K562 (cell line): Measurements from ENCODE around the gene COL15A1. TPM values are rescaled to one million over a fixed set of nuclear protein-coding genes. Genes with fewer than 3 reads are reported as not detected.

Experiments
- EHMT2 ChIP-seq: fragments of 450-650 bp; IDR thresholded peaks from 2 replicates; pipeline ENCODE4 v1.6.1; 2018; ENCODE audit warnings: antibody characterized with exemption
- ERF ChIP-seq: fragments of 450-650 bp; formaldehyde crosslinking; IDR thresholded peaks from 2 replicates; pipeline ENCODE4 v1.4.0; 2020; ENCODE audit warnings: mild to moderate bottlenecking, mixed read lengths
- ETS2 ChIP-seq: IDR thresholded peaks from 2 replicates; pipeline ENCODE4 v1.6.1; 2016; ENCODE audit warnings: borderline replicate concordance, missing genetic modification characterization, mild to moderate bottlenecking, moderate library complexity, missing compliant biosample characterization; ENCODE audit not compliant: poor library complexity, severe bottlenecking
- GATAD2A ChIP-seq: fragments of 450-650 bp; IDR thresholded peaks from 2 replicates; pipeline ENCODE4 v1.6.1; 2017
- MYBL2 ChIP-seq, 2 experiments: fragments of 450-650 bp in 1 of 2; sonication (generic) in 1 of 2; formaldehyde crosslinking in 1 of 2; IDR thresholded peaks; 2 replicates each; pipeline versions ENCODE4 v1.6.1 to v1.8.1; 2017 to 2022; ENCODE audit warnings: borderline replicate concordance in 1 of 2, inconsistent platforms in 1 of 2, low read depth in 1 of 2, mild to moderate bottlenecking in 1 of 2, missing genetic modification reagents in 1 of 2, moderate library complexity in 1 of 2
- NFE2 ChIP-seq: IDR thresholded peaks from 2 replicates; pipeline ENCODE4 v1.6.1; 2014; ENCODE audit warnings: antibody characterized with exemption, low read depth
- OTX1 ChIP-seq: fragments of 450-650 bp; formaldehyde crosslinking; IDR thresholded peaks from 2 replicates; pipeline ENCODE4 v1.4.0; 2022; ENCODE audit warnings: mild to moderate bottlenecking
- PCBP2 ChIP-seq: fragments of 200-400 bp; formaldehyde crosslinking; IDR thresholded peaks from 2 replicates; pipeline ENCODE4 v1.6.1; 2018; ENCODE audit warnings: low read length, low read depth, mild to moderate bottlenecking, moderate library complexity; ENCODE audit not compliant: poor library complexity, severe bottlenecking
- POLR2H ChIP-seq: IDR thresholded peaks from 2 replicates; pipeline ENCODE4 v1.6.1; 2016; ENCODE audit warnings: missing genetic modification characterization, low read depth, mild to moderate bottlenecking, control low read depth, missing compliant biosample characterization, moderate library complexity
- RFX1 ChIP-seq: fragments of 450-650 bp; IDR thresholded peaks from 2 replicates; pipeline ENCODE4 v1.6.1; 2016; ENCODE audit warnings: mild to moderate bottlenecking, moderate library complexity
- TGIF2 ChIP-seq: sonication (generic); formaldehyde crosslinking; IDR thresholded peaks from 2 replicates; pipeline ENCODE4 v1.8.1; 2022; ENCODE audit warnings: mild to moderate bottlenecking, missing genetic modification reagents, moderate library complexity
- ZKSCAN3 ChIP-seq: fragments of 250-450 bp; sonication (Bioruptor Pico); IDR thresholded peaks from 2 replicates; pipeline ENCODE4 v1.4.0; 2020
- ZNF23 ChIP-seq: fragments of 250-450 bp; sonication (Bioruptor Pico); IDR thresholded peaks from 2 replicates; pipeline ENCODE4 v1.4.0; 2020; ENCODE audit warnings: mild to moderate bottlenecking
- ZNF583 ChIP-seq: fragments of 250-450 bp; sonication (Bioruptor Pico); IDR thresholded peaks from 2 replicates; pipeline ENCODE4 v1.4.0; 2020
- polyA plus RNA-seq, 8 experiments: library from polyadenylated mRNA; depleted of rRNA in 4 of 8; stranded (reverse) in 5 of 8; unstranded in 3 of 8; fragments of >200 nt; fragmentation: Nextera tagmentation in 2 of 8; fragmentation: Illumina TruSeq in 1 of 8; extraction: Ambion mirVana in 2 of 8; extraction: Trizol in 1 of 8; gene quantifications; 2 replicates each; pipeline versions ENCODE4 v1.2.1 to v1.2.3, GENCODE V29; 2011 to 2014; ENCODE audit warnings: inconsistent platforms in 1 of 8, missing spikeins in 1 of 8
- total RNA-seq, 7 experiments: library from RNA; depleted of rRNA in 6 of 7; stranded (reverse); fragments of >200 nt in 6 of 7; fragmentation: Illumina TruSeq in 2 of 7; extraction: Trizol in 2 of 7; gene quantifications; 2 replicates each; pipeline versions ENCODE4 v1.2.1 to v1.2.3, GENCODE V29; 2011 to 2021; ENCODE audit warnings: low replicate concordance in 1 of 7
- TF ChIP-seq, protein P1 (sequence below): IDR thresholded peaks from 2 replicates; pipeline ENCODE4 v1.6.1; 2016; ENCODE audit warnings: missing genetic modification characterization, missing compliant biosample characterization
- TF ChIP-seq, protein P2 (sequence below): fragments of 250-450 bp; sonication (Bioruptor Pico); IDR thresholded peaks from 2 replicates; pipeline ENCODE4 v1.4.0; 2020; ENCODE audit warnings: mild to moderate bottlenecking, moderate library complexity
- TF ChIP-seq, protein P3 (sequence below): sonication (generic); formaldehyde crosslinking; IDR thresholded peaks from 2 replicates; pipeline ENCODE4 v1.8.1; 2023; ENCODE audit warnings: mild to moderate bottlenecking, missing genetic modification reagents
- TF ChIP-seq, protein P4 (sequence below): sonication (generic); formaldehyde crosslinking; IDR thresholded peaks from 2 replicates; pipeline ENCODE4 v1.5.0; 2020; ENCODE audit warnings: missing genetic modification reagents
- TF ChIP-seq, protein P5 (sequence below), 2 experiments: fragments of 450-650 bp; conservative IDR thresholded peaks; 2 replicates each; pipeline ENCODE4 v1.6.1; 2017; ENCODE audit warnings: mild to moderate bottlenecking in 2 of 2, moderate library complexity in 2 of 2

Gene COL15A1
- total and polyA plus RNA-seq, 9 of the 15 experiments (the other 6 are each of a cell fraction or from before 2014, with no cell fraction given) = 0.46 to 5.1 (median 2.6) TPM

DNA sequence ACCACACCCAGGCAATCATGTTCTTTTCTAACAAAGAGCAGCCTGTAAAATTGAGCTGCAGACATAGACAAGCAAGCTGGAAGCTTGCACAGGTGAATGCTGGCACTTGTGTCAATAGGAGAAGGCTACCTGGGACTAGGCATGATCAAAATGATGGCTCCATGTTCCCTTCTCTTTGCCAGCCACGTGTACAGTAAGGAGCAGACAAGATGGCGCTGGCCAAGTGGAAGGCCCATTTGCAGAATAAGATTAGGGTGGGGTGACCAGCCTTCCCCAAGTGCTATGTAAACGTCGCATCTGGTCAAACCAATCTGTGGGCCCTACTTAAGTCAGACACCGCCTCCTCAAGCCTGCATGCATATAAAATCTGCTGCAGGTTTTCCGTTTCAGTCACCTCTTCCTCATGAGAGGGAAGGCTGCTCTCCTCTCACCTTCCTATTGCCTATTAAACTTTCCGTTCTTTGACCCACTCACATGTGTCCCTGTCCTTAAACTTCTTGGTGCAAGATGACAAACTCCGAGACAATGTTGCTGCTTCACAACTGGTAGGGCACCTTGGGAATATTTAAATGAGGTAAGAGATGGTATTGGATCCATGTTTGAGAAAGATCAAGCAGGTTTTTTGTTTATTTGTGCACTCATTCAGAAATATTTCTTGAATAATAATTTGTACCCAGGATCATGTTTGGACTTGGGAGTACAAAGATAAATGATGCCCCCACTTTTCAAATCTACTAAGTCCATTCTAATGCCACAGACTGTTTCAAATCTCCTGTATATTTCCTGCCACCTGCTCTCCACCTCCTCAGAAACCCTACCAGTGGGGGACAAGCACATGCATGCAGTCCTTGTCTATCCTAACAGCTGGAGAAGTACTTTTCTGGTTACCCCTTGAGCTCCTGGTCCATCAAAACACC is 130.5 kb downstream of the COL15A1 start (continued):
- TF ChIP-seq, protein P1, sequence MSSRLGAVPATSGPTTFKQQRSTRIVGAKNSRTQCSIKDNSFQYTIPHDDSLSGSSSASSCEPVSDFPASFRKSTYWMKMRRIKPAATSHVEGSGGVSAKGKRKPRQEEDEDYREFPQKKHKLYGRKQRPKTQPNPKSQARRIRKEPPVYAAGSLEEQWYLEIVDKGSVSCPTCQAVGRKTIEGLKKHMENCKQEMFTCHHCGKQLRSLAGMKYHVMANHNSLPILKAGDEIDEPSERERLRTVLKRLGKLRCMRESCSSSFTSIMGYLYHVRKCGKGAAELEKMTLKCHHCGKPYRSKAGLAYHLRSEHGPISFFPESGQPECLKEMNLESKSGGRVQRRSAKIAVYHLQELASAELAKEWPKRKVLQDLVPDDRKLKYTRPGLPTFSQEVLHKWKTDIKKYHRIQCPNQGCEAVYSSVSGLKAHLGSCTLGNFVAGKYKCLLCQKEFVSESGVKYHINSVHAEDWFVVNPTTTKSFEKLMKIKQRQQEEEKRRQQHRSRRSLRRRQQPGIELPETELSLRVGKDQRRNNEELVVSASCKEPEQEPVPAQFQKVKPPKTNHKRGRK (tag) = no peak
- peak; percentile 92 for TF ChIP-seq EHMT2
- TF ChIP-seq MYBL2 (IDR thresholded peaks at IDR 0.05; ENCODE audit: low read depth) = peak; percentile 39; the same call in 1 of the 2 replicates
- no peak for TF ChIP-seq MYBL2 (CRISPR knock-in tag; IDR thresholded peaks at IDR 0.05; ENCODE audit: borderline replicate concordance)
- TF ChIP-seq POLR2H (tag) = peak; percentile 99
- TF ChIP-seq, protein P2, sequence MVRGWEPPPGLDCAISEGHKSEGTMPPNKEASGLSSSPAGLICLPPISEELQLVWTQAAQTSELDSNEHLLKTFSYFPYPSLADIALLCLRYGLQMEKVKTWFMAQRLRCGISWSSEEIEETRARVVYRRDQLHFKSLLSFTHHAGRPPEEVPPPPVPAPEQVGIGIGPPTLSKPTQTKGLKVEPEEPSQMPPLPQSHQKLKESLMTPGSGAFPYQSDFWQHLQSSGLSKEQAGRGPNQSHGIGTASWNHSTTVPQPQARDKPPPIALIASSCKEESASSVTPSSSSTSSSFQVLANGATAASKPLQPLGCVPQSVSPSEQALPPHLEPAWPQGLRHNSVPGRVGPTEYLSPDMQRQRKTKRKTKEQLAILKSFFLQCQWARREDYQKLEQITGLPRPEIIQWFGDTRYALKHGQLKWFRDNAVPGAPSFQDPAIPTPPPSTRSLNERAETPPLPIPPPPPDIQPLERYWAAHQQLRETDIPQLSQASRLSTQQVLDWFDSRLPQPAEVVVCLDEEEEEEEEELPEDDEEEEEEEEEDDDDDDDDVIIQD (CRISPR knock-in tag) = peak; percentile 88; the same call in 1 of the 2 replicates
- TF ChIP-seq NFE2 = no peak
- peak; percentile 90 for TF ChIP-seq ERF (CRISPR knock-in tag)
- TF ChIP-seq, protein P3, sequence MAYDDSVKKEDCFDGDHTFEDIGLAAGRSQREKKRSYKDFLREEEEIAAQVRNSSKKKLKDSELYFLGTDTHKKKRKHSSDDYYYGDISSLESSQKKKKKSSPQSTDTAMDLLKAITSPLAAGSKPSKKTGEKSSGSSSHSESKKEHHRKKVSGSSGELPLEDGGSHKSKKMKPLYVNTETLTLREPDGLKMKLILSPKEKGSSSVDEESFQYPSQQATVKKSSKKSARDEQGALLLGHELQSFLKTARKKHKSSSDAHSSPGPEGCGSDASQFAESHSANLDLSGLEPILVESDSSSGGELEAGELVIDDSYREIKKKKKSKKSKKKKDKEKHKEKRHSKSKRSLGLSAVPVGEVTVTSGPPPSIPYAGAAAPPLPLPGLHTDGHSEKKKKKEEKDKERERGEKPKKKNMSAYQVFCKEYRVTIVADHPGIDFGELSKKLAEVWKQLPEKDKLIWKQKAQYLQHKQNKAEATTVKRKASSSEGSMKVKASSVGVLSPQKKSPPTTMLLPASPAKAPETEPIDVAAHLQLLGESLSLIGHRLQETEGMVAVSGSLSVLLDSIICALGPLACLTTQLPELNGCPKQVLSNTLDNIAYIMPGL = no peak; the same call in 1 of the 2 replicates
- TF ChIP-seq ZNF583 (CRISPR knock-in tag) = peak; percentile 96
- TF ChIP-seq ZKSCAN3 = no peak
- 0 out of 2 replicates have a peak, but pooled peaks have one; percentile 72 for TF ChIP-seq ZNF23 (CRISPR knock-in tag)
- TF ChIP-seq, protein P4, sequence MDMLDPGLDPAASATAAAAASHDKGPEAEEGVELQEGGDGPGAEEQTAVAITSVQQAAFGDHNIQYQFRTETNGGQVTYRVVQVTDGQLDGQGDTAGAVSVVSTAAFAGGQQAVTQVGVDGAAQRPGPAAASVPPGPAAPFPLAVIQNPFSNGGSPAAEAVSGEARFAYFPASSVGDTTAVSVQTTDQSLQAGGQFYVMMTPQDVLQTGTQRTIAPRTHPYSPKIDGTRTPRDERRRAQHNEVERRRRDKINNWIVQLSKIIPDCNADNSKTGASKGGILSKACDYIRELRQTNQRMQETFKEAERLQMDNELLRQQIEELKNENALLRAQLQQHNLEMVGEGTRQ (CRISPR knock-in tag) = no peak
- no peak for TF ChIP-seq RFX1
- no peak for TF ChIP-seq ETS2 (tag)
- TF ChIP-seq TGIF2 (CRISPR knock-in tag) = no peak
- TF ChIP-seq PCBP2 = no peak
- TF ChIP-seq GATAD2A = no peak
- TF ChIP-seq OTX1 = 0 out of 2 replicates have a peak, but pooled peaks have one; percentile 45
- TF ChIP-seq, protein P5, sequence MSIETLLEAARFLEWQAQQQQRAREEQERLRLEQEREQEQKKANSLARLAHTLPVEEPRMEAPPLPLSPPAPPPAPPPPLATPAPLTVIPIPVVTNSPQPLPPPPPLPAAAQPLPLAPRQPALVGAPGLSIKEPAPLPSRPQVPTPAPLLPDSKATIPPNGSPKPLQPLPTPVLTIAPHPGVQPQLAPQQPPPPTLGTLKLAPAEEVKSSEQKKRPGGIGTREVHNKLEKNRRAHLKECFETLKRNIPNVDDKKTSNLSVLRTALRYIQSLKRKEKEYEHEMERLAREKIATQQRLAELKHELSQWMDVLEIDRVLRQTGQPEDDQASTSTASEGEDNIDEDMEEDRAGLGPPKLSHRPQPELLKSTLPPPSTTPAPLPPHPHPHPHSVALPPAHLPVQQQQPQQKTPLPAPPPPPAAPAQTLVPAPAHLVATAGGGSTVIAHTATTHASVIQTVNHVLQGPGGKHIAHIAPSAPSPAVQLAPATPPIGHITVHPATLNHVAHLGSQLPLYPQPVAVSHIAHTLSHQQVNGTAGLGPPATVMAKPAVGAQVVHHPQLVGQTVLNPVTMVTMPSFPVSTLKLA (conservative IDR thresholded peaks at IDR 0.05) = peak; percentile 69 to 73
